HG02571 (cell line): ENCODE data around the gene FMO1.
"Not testable (repeated sequence)": the region's sequence is repeated elsewhere in the genome, so short reads cannot be mapped to it uniquely, and the experiment has no call there.

Experiments
- ATAC-seq: cut with Tn5 transposase; IDR thresholded peaks from one replicate; pipeline ENCODE4 v1.9.1; 2021; ENCODE audit warnings: mild to moderate bottlenecking, moderate library complexity; ENCODE audit not compliant: unreplicated experiment

Gene FMO1

GRCh38 chr1:171279234-171279633, 30.9 kb downstream of the FMO1 start:
- no peak for ATAC-seq

GRCh38 chr1:171279678-171280077, 31.4 kb downstream of the FMO1 start:
- ATAC-seq: no peak

GRCh38 chr1:171280599-171280998, 32.3 kb downstream of the FMO1 start:
- ATAC-seq: no peak

GRCh38 chr1:171286032-171286705, 37.9 kb downstream of the FMO1 start:
- ATAC-seq: no peak

- ATAC-seq: no peak
These were observed 42.3 kb downstream of the FMO1 start for GRCh38 chr1:171290621-171291020.

- no peak for ATAC-seq
These were observed 44.5 kb downstream of the FMO1 start for GRCh38 chr1:171292799-171293198.

GRCh38 chr1:171295383-171295782, 47.1 kb downstream of the FMO1 start:
- ATAC-seq: not testable (repeated sequence)

GRCh38 chr1:171295821-171296220, 47.5 kb downstream of the FMO1 start:
- ATAC-seq: no peak

GRCh38 chr1:171296897-171297296, 48.6 kb downstream of the FMO1 start:
- no peak for ATAC-seq

- ATAC-seq: no peak
These were observed 50.4 kb downstream of the FMO1 start for GRCh38 chr1:171298696-171299095.

- ATAC-seq: no peak
These were observed 51.0 kb downstream of the FMO1 start for GRCh38 chr1:171299342-171299741.

GRCh38 chr1:171300401-171300800, 52.1 kb downstream of the FMO1 start:
- ATAC-seq: no peak

GRCh38 chr1:171310661-171311087, 62.4 kb downstream of the FMO1 start:
- no peak for ATAC-seq

GRCh38 chr1:171311771-171312558, 63.7 kb downstream of the FMO1 start:
- no peak for ATAC-seq

- peak; percentile 41 for ATAC-seq
These were observed 65.1 kb downstream of the FMO1 start for GRCh38 chr1:171313319-171313834.

- peak; percentile 100 for ATAC-seq
These were observed 65.6 kb downstream of the FMO1 start, which contains the start of gene FMO4 for GRCh38 chr1:171313835-171314320. Gene FMO4, plus strand, starts transcription at chr1:171314183. Its CDS starts 5,643 bp downstream, at chr1:171319826.

GRCh38 chr1:171329251-171329650, 81.0 kb downstream of the FMO1 start:
- no peak for ATAC-seq

GRCh38 chr1:171334024-171334640, 85.8 kb downstream of the FMO1 start:
- ATAC-seq: no peak
